SK-N-SH treated with all-trans-retinoic acid at 6 μM for 48 hours (cell line): ENCODE data around the gene CNTNAP2.

Experiments
- ARNTL ChIP-seq: fragments of 450-650 bp; formaldehyde crosslinking; IDR thresholded peaks from 2 replicates; pipeline ENCODE4 v1.5.0; 2020; ENCODE audit warnings: low read depth, mild to moderate bottlenecking, moderate library complexity, borderline replicate concordance
- ESRRG ChIP-seq: fragments of 250-450 bp; sonication (Bioruptor Pico); IDR thresholded peaks from 2 replicates; pipeline ENCODE4 v1.6.1; 2021; ENCODE audit warnings: mild to moderate bottlenecking
- OSR1 ChIP-seq: fragments of 250-450 bp; sonication (Bioruptor Pico); IDR thresholded peaks from 2 replicates; pipeline ENCODE4 v1.8.0; 2022; ENCODE audit warnings: moderate library complexity, mild to moderate bottlenecking, inconsistent platforms
- PATZ1 ChIP-seq: fragments of 250-450 bp; sonication (Bioruptor Pico); IDR thresholded peaks from 2 replicates; pipeline ENCODE4 v1.8.0; 2020; ENCODE audit warnings: mild to moderate bottlenecking, moderate library complexity, borderline replicate concordance
- RARB ChIP-seq: fragments of 250-450 bp; sonication (Bioruptor Pico); IDR thresholded peaks from 2 replicates; pipeline ENCODE4 v1.8.0; 2021; ENCODE audit warnings: mild to moderate bottlenecking, moderate library complexity
- SNAI2 ChIP-seq: fragments of 250-450 bp; sonication (Bioruptor Pico); IDR thresholded peaks from 2 replicates; pipeline ENCODE4 v1.5.0; 2020; ENCODE audit warnings: mild to moderate bottlenecking, moderate library complexity
- TOX ChIP-seq: fragments of 250-450 bp; sonication (Bioruptor Pico); IDR thresholded peaks from 2 replicates; pipeline ENCODE4 v1.8.0; 2021; ENCODE audit warnings: mild to moderate bottlenecking, moderate library complexity, borderline replicate concordance
- ZFP30 ChIP-seq: fragments of 450-650 bp; formaldehyde crosslinking; IDR thresholded peaks from 2 replicates; pipeline ENCODE4 v1.5.0; 2022; ENCODE audit warnings: mild to moderate bottlenecking, moderate library complexity
- ZNF8 ChIP-seq: fragments of 450-650 bp; formaldehyde crosslinking; IDR thresholded peaks from 2 replicates; pipeline ENCODE4 v1.5.0; 2020; ENCODE audit warnings: mild to moderate bottlenecking, moderate library complexity

- no peak for TF ChIP-seq OSR1 (CRISPR knock-in tag)
- no peak for TF ChIP-seq ZFP30 (CRISPR knock-in tag)
- TF ChIP-seq ZNF8, result no peak
- TF ChIP-seq ARNTL (CRISPR knock-in tag), result no peak
- no peak for TF ChIP-seq TOX
- TF ChIP-seq RARB, result no peak
- no peak for TF ChIP-seq SNAI2
- TF ChIP-seq PATZ1, result no peak
- TF ChIP-seq ESRRG (CRISPR knock-in tag), result no peak
Observed at GRCh38 chr7:148336411-148336810, 2219.8 kb downstream of the CNTNAP2 start.
